ENCODE measurements around the gene DDX4. TPM values are rescaled to one million over a fixed set of nuclear protein-coding genes. Genes with fewer than 3 reads are reported as not detected.

The DDX4 gene
- total RNA-seq, 4 donors from 2014 or later: not detected

- no peak for DNase-seq (ENCODE audit: low spot score in 2 of 2)
- intact Hi-C loops (cut with DNase I; ENCODE audit: low total_unique reads): loop anchor here (10.0 kb wide), 1 partner anchor 354 kb away; no protein-coding TSS in a partner anchor
- 79 to 86% methylated on average over 3 of the region's 3 CpGs for WGBS, 2 donors
- TF ChIP-seq POLR2A (IDR thresholded peaks at IDR 0.05): no peak
- TF ChIP-seq CTCF (IDR thresholded peaks at IDR 0.05): no peak
- H3K4me3 ChIP-seq (ENCODE audit: low read depth, poor library complexity, severe bottlenecking): no peak overlapping the region
These were observed 38.7 kb upstream of the DDX4 start for GRCh38 chr5:55699041-55699688.

GRCh38 chr5:55700745-55701144 is 37.1 kb upstream of the DDX4 start:
- no peak for DNase-seq (ENCODE audit: low spot score in 2 of 2)
- 83 to 89% methylated on average over 2 of the region's 2 CpGs for WGBS, 2 donors
- intact Hi-C loops (cut with DNase I; ENCODE audit: low total_unique reads): no loop called here
- TF ChIP-seq CTCF (IDR thresholded peaks at IDR 0.05) (no peak), POLR2A (IDR thresholded peaks at IDR 0.05) (no peak)
- H3K4me3 ChIP-seq (ENCODE audit: low read depth, poor library complexity, severe bottlenecking): no peak overlapping the region

GRCh38 chr5:55701462-55702103 is 36.3 kb upstream of the DDX4 start:
- intact Hi-C loops (cut with DNase I; ENCODE audit: low total_unique reads): no loop called here
- TF ChIP-seq POLR2A (IDR thresholded peaks at IDR 0.05): no peak
- no peak for TF ChIP-seq CTCF (IDR thresholded peaks at IDR 0.05)
- 91 to 96% methylated on average over 3 of the region's 3 CpGs for WGBS, 2 donors
- H3K4me3 ChIP-seq (ENCODE audit: low read depth, poor library complexity, severe bottlenecking): no peak overlapping the region
- no peak for DNase-seq (ENCODE audit: low spot score in 2 of 2)

- 36 to 40% methylated on average over 1 of the region's 1 CpG for WGBS, 2 donors
These were observed 35.1 kb upstream of the DDX4 start for GRCh38 chr5:55702598-55703345.

GRCh38 chr5:55706230-55706629 is 31.6 kb upstream of the DDX4 start:
- intact Hi-C loops (cut with DNase I; ENCODE audit: low total_unique reads): no loop called here
- DNase-seq (ENCODE audit: low spot score in 2 of 2): no peak
- no peak overlapping the region for H3K4me3 ChIP-seq (ENCODE audit: low read depth, poor library complexity, severe bottlenecking)
- no peak for TF ChIP-seq POLR2A (IDR thresholded peaks at IDR 0.05)
- no peak for TF ChIP-seq CTCF (IDR thresholded peaks at IDR 0.05)

More at GRCh38 chr5:55702598-55703345, 35.1 kb upstream of the DDX4 start:
- no peak for DNase-seq (ENCODE audit: low spot score in 2 of 2)
- intact Hi-C loops (cut with DNase I; ENCODE audit: low total_unique reads): no loop called here
- no peak overlapping the region for H3K4me3 ChIP-seq (ENCODE audit: low read depth, poor library complexity, severe bottlenecking)
- TF ChIP-seq CTCF (IDR thresholded peaks at IDR 0.05) (no peak), POLR2A (IDR thresholded peaks at IDR 0.05) (no peak)

All from lower leg skin (tissue), 4 donors.